ENCODE measurements around the gene TAS1R3.
"Not testable (repeated sequence)": the region's sequence is repeated elsewhere in the genome, so short reads cannot be mapped to it uniquely, and the experiment has no call there.

Gene TAS1R3

DNA sequence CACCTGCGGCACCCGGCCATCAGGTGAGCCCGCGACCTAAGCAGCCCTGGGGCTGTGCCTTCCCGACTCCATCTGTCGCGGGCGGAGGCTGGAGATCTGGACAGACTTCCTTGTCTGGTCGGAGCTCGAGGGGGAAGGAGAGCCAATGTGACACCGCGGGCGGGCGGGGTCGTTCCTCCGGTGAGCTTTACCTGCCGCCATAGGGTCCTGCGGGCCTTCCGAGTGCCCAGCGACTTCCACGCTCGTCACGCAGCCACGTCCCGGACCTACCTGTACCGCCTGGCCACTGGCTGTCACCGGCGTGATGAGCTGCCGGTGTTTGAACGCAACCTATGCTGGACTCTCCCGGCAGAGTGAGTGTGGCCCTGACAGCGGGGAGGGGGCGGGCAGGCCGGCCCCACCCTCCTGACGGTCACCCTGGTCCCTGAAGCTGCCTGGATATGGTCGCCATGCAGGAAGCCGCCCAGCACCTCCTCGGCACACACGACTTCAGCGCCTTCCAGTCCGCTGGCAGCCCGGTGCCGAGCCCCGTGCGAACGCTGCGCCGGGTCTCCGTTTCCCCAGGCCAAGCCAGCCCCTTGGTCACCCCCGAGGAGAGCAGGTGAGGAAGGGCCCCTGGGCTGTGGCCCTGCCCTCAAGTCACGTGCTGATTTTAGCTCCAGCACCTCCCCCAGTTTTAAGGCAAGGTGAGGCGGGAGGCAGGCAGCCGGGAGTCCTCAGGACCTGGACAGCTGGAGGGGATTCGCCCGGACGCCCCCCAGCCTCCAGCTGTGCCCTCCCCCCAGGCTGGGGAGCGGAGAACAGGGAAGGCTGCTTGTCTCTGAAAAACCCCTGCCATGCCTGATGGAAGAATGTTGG, 21.6 kb upstream of the TAS1R3 start:
- DNase-seq: no peak

DNA sequence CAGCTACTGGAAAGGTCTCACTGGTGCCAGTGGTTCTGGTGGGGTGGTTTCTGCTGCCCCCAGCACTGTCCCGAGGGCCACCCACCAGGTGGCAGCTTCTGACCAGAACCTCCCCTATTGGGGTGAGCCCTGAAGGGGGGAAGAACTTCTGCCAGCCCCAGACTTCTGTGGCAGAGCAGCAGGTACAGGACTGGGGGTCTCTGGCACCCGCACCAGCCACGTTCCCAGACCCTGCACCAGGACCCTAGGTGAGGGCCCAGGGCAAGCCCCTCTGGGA, 21.0 kb upstream of the TAS1R3 start:
- no peak for DNase-seq

DNA sequence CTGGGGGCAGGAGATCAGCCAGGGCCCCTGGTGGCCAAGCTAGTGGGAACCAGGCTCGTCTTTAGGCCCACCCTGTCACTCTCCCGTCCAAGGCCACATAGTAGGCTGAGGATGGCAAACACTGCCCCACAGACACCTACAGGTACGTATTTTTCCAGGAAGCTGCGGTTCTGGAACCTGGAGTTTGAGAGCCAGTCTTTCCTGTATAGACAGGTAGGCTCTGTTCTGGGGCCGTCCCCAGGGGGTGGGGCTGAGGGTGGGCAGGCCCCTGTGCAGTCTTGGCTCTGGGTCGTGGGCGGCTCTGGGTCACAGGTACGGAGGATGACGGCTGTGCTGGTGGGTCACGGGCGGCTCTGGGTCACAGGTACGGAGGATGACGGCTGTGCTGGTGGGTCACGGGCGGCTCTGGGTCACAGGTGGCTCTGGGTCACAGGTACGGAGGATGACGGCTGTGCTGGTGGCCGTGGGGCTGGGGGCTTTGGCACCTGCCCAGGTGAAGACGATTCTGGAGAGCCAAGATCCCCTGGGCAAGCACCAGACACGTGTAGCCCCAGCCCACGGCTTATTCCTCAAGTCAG, 20.5 kb upstream of the TAS1R3 start:
- DNase-seq: no peak

DNA sequence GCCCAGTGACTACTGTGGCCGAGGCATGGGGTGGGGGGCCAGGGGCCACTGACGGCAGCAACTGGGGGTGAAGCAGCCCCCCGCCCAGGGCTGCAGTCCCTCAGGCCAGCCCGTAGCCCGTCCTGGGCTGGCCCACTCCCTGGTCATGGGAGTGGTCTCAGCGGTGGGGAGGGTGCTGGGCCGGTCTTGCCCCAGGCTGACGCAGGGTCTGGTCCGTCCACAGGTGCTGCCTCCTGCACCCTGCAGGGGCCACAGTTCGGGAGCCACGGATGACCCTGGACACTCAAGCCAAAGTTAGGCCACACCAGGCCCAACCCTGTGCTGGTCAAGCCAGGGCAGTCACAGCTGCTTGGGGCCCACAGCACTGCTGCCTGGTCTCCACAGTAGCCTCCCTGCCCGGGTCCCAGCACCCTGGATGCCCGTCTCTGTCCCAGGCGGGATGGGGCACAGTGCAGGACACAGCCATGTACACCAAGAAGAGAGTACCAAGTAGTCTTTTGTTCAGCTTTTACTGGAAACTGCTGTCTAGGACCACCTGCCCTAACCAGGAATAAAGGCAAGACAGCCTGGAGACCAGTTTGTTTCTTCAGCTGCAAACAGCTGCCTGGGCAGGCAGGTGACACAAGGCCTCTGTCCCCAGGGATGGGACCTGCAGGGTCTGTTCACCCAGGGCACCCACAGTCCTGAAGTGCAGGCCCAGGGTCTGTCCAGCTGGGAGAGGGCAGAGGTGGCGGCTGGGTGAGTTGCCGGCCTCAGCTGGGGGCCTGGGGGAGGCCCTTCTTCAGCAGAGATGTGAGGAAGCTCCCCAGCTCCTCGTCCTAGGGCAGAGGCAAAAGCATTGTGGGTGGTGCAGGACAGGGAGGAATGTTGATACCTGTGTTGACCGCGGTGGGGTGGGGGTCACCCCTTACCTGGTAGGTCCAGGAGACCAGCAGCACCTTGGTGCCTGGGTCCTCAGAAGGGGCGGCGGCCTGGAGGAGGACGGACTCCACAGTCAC, 19.7 kb upstream of the TAS1R3 start:
- DNase-seq: no peak

DNA sequence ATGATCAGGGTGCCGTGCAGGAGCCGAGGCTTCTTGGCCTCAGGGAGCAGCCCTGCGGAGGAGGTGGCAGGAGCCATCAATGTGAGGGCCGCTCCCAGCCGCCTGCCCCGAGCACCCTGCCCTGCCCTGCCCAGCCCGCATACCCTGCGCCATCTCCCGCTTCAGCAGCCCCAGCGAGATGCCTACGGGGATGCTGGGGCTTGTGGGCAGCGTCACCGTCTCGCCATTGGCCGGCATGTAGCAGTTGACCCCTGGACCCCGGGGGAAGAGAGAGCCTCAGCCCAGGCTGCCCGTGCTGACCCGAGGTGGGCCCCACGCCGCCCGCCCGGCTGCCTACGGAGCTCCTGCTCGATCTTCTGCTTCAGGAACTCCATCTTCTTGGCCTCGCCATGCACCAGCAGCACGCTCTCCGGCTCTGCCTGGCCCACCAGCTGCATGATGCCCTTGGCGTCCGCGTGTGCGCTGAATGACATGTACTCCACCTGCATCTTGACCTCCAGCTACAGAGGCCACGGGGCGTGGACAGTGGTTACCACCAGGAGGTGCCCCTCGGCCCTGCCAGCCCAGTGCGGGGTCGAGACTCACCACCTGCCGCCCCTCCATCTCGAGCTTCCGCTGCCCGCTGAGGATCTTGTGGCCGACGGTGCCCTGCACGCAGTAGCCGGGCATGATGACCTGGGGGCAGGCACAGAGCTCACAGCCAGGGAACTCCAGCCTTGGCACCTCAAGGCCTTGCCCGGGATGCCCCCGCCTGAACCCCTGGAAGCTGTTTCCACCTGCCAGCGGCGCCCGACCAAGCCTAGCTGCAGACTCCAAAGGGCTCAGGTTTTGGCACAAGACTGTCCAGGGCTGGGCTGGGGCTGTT, 18.4 kb upstream of the TAS1R3 start:
- no peak for DNase-seq

DNA sequence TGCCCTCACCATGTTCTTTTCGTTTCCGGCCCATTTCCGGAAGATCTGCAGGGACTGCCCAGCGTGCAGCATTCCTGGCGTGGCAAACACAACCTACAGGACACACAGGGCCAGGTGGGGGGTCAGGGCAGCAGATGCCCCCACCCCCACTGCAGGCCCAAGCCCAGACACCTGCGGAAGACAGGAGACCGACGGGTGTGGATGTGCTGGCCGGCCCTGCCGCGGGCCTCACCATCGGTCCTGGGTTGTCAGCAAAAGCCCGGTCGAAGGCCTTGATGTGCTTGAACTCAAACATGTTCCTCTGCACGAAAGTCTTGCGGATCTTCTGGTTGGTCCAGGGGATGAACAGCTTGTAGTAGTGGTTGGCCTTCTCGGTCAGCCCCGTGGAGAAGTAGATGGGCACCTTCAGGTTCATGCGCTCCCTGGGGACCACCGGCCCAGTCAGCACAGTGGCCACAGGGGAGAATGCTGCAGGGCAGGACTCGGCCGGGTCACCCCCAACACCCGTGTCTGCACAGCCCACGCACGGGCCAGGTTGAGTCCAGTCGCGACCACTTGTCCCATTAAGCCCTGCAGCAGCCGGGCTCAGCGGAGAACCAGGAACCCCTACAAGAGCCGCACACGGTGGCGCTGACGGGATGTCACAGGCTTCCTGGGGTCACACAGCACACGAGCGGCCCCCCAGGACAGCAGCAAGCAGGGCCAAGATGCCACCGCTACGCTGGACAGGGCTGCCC, 17.4 kb upstream of the TAS1R3 start:
- no peak for DNase-seq

DNA sequence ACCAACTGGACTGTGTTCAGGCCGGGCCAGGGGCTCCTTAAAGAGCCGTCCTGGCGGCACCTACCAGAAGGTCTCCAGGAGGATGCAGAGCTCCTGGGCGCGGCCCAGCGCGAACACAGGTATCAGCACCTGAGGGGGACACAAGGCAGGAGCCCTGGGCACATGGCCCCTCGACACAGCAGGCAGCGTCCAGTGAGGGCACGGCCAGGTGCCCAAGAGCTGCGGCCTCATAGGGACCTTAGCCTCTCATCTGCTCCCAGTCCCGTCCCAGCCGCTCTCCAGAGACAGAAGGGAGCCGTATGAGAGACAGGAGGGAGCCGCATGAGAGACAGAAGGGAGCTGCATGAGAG, 16.9 kb upstream of the TAS1R3 start:
- no peak for DNase-seq

DNA sequence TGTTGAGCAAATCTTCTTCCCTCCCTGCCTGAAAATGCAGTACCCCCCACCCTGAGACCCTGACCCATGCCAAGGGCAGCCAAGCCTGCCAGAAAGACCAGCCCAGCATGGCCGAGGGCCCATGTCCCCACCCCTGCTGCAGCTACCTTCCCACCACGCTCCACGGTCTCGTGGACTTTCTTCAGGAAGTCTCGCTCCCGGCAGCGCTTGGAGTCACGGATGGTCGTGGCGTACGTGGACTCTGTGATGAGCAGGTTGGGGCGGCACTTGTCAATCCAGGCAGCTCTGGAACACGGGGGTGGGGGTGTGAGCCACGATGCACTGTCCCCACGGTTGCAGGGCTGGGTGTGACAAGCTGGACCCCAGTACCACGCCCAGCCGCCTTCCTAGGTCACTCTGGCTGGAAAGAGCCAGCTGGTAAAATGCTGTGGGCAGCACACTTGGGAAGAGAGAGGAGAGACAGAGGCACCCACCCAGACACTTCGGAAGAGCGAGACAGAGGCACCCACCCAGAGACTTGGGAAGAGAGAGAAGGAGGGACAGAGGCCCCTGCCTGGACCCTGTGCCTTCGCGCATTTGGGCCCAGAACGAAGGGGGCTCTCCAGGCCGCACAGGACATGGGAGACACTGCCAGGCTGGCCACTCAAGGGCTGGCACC, 16.3 kb upstream of the TAS1R3 start:
- DNase-seq: no peak

DNA sequence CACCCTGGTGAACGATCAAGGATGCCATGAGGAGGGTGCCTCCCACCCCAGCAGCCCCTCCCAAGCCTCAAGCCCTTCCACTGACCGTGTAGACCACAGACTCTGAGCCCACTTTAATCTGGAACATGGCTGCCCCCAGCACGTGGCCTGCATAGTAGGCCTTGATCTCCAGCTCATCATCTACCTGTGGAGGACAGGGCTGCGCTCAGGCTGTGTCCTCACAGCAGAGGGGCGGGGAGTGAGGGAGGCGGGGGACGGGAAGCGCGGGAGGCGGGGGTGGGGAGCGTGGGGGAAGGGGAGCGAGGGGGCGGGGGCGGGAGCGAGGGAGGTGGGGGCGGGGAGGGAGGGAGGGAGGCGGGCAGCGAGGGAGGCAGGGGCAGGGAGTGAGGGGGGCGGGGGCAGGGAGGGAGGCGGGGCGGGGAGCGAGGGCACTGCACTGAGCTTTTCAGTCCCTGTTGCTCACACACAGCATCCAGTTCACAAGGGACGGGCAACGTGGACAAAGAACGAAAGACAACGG, 15.6 kb upstream of the TAS1R3 start:
- DNase-seq: no peak

DNA sequence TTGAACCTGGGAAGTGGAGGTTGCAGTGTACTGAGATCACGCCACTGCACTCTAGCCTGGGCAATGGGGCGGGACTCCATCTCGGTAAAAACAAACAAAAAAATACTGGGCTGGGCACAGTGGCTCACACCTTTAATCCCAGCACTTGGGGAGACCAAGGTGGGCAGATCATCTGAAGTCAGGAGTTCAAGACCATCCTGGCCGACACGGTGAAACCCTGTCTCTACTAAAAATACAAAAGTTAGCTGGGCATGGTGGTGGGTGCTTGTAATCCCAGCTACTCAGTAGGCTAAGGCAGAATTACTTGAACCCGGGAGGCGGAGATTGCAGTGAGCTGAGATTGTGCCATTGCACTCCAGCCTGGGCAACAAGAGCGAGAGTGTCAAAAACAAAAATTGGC, 14.9 kb upstream of the TAS1R3 start:
- DNase-seq: not testable (repeated sequence)

DNA sequence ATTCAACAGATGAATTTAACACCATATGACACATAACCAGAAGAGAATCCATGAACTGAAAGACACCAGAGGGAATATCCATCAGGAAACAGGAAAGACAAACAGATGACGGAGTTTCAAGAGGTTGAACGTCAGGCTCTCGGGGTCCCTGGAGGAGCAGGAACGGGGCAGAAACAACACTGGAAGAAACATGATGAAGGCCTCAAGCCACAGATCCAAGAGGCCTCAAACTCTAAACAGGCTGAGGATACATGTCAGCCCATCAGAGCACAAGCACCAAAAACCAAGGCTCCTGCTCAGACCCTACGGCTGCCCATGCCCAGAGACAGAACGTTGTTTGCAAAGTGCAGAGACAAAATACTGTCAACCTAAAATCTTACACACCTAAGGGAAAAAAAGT, 13.7 kb upstream of the TAS1R3 start:
- no peak for DNase-seq

DNA sequence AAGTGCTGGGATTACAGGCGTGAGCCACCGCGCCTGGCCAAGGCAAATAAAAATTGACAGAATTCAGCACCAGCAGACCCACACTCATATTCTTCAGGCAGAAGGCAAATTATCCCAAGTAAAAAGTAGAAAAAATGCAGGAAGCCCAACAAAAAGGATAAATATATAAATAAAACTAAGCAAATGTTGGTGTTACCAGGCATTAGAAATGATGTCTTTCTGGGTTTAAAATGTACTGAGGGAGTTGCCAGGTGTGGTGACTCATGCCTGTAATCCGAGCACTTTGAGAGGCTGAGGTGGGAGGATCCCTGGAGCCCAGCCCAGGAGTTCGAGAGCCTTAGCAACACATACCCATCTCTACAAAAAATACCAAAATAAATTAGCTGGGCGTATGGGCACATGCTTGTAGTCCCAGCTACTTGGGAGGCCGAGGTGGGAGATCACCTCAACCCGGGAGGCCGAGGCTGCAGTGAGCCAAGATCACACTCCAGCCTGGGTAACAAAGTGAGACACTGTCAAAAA, 12.9 kb upstream of the TAS1R3 start:
- DNase-seq: no peak

DNA sequence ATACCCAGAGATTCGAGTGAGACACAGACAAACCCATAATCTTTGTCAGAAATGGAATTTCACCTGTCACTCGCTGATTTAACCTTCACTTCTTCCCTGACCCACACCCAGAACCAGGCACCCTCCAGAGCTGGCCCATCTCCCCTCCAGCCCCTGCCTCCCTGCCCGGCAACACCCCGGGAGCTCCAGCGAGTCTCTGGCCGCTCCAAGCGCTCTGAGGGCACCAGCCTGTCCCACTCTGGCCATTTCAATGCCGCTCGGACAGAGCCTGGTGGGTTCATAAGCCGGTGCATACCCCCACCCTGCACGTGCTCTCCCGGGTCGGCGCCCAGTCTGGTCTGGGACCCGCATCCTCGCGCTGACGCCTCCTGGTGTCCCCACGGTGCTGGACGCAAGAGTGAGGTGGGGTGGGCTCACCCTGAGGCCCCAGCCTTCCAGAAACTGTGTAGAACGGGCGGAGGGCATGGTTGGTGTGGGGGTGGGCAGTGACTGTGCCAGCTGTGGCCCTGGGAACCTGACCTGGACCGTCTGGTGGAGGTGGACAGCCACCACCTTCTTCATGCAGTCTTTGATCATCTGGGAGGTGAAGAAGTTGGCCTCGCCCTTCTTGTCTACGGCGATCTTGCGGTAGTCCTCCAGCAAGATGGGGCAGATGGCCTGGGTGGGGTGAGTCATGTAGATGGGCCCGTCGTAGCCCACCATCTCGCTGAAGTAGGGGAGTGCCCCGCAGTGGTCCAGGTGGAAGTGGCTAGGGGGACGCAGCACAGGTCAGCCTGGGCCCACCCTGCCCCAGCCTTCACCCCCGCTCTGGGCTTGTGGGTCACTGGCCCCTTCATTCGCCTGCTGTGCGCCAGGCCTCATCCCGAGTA, 12.1 kb upstream of the TAS1R3 start:
- DNase-seq: no peak

DNA sequence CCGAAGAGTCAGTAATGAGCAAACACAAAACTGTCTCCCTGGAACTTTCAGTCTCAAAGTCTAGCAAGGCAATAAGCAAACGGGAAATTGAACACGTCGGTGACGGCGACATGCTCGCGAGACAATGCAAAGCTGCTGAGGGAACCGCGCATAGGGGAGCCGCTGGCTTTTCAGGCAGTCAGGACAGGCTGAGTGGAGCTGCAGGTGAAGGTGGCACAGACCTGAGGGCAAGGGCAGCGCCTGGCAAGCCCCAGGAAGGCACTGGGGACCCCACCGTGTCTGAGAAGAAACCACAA, 11.5 kb upstream of the TAS1R3 start:
- no peak for DNase-seq

DNA sequence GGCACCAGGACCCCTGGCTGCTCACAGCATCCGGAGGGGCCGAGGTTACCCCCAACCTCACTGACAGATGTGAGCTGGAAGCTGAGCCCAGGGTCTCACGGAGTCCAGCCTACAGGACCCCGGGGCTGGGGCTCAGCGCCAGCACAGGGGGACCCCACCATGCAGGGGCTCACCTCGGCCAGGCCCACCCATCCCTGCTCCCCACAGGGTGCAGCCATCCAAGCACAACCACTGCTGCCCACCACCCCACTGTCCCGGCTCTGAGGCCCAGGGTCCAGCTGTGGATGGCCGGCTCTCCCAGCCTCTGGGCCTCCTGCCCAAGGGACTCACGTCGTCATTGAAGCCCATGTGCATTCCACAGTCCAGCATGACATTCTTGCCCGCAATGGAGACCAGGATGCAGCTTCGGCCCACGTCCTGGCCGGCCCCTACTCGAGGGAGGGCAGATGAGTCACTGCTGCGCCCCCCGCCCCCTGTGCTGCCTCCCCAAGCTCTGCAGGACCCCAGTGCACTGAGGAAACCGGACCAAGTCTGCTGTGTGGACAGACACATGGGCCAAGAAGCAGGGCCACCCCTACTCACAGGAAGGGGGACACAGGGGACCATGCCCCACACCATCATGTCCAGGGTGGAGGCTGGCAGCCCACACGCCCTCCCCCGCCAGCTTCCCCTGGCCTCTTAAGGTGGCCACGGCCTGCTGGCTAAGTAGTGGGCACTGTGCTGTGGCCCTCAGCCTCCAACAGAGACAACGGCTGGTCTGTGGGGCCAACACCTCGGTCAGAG, 10.2 kb upstream of the TAS1R3 start:
- DNase-seq: no peak

DNA sequence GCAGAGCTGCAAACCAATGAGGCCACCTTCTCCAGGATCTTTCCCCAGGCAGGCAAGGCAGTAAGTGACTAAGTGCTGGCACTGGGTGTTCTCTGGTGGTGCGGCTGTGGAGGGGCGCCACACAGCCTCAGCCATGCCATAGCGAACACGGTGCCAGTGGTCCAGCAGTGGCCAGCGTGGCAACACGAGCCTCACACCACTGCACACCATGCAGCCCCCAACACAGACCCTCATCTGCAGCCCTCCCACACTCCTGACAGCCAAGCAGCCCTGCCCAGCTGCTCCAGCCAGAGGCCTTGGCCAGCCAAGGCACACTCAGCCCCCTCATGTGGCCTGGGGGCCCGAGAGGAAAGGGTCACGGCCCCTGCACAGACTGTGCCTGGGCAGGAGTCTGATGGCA, 9.6 kb upstream of the TAS1R3 start:
- no peak for DNase-seq

DNA sequence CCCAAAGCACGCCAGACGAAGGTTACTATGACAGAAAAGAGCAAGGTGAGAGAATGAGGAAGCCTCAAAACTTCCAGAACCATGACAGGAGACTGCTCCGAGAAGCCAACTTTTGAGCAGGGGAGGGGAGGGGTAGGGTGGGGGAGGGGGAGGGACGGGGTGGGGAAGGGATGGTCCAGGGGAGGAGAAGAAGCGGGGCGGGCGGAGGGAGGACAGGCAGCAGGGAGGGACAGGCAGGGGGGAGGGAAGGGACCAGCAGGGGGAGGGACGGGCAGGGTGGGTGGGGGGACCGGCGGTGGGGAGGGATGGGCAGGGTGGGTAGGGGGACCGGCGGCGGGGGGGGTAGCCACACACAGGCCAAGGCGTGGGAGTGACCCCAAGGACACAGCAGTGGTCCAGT, 8.7 kb upstream of the TAS1R3 start:
- no peak for DNase-seq

DNA sequence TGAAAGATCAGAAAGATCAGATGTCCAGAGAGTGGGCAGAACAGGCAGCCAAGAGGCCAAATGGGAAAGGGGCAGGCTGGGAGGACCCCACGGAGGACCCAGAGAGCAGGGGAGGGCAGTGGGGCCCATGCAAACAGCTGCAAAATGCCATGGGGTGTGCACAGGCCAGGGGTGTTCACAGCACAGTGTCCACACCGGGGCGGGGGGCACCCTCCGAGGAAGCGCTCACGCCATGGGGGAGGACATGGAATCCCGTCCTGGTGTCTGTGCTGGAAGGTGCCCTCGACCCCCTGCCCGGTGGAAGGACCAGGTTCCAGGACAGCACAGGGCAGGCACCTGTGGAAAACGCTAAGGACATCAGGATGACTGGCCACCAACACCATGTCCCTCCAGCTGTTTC, 8.1 kb upstream of the TAS1R3 start:
- DNase-seq: no peak

DNA sequence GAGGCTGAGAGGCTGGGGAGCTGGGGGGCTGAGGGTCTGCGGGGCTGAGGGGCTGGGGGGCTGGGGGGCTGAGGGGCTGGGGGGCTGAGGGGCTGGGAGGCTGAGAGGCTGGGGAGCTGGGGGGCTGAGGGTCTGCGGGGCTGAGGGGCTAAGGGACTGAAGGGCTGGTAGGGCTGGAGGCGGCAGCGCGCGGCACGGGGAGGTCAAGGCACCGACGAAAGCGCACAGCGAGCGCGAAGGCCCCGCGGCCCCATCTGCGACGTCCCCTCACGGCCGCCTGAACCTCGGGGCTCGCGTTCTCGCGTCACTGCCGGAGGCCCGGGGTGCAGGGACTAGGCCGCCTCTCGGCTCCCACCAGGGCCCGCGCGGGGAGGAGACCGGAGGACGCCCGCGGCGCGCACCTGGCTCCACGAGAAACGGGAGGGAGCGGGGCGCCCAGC, 7.0 kb upstream of the TAS1R3 start:
- no peak for DNase-seq
